LNCAP (cell line): ENCODE results near the gene NME4.

ENCODE experiments used
- TF ChIP-seq, protein P1 (sequence below): fragments of 450-650 bp; IDR thresholded peaks from 2 replicates; pipeline ENCODE4 v1.5.1; 2017; ENCODE audit warnings: mild to moderate bottlenecking

The NME4 gene

DNA sequence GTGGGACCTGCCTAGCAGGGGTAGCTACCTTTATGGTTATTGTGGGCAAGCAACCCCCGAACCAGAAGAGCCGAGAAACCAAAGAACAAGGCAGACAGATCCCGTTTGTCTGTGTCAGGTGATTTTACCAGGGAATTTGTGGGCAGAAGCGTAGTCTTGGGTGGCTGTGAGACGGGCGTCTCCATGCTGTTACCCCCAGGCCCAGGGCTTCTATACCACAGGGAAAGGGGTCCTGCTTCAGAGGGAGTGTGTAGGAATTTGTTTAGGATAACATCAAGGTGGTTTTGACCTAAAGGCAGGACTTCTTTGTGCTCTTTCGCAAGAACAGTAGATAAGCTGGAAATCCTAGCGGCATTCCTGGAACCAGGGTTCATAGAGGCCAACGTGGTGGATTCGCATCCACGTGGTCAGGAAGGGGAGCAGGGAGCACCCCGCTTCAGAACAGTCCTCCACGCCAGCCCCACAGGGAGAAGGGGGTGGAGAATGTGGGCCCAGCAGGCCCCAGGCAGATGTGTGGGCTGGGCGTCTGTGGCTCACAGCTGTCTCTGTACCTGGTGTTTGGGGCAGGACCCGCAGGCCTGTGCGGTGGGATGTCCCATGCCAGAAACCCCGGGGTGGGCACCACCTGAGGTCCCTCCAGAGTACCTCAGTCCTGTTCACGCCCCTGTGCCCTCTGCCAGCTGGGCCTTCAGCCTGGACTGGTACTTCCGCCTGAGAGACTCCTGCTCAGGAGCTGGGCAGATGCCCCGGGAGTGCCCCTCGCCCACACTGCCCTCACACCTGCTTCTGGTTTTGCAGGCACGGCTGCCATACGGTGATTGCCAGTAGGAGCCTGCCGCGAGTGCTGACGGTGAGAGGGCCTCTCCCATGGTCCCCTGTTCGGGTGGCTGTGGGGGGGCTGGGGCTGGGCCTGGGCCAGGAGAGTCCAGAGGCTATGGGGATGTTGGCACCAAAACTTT lies 8.8 kb downstream of the NME4 start:
- TF ChIP-seq, protein P1, sequence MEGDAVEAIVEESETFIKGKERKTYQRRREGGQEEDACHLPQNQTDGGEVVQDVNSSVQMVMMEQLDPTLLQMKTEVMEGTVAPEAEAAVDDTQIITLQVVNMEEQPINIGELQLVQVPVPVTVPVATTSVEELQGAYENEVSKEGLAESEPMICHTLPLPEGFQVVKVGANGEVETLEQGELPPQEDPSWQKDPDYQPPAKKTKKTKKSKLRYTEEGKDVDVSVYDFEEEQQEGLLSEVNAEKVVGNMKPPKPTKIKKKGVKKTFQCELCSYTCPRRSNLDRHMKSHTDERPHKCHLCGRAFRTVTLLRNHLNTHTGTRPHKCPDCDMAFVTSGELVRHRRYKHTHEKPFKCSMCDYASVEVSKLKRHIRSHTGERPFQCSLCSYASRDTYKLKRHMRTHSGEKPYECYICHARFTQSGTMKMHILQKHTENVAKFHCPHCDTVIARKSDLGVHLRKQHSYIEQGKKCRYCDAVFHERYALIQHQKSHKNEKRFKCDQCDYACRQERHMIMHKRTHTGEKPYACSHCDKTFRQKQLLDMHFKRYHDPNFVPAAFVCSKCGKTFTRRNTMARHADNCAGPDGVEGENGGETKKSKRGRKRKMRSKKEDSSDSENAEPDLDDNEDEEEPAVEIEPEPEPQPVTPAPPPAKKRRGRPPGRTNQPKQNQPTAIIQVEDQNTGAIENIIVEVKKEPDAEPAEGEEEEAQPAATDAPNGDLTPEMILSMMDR, result no peak

DNA sequence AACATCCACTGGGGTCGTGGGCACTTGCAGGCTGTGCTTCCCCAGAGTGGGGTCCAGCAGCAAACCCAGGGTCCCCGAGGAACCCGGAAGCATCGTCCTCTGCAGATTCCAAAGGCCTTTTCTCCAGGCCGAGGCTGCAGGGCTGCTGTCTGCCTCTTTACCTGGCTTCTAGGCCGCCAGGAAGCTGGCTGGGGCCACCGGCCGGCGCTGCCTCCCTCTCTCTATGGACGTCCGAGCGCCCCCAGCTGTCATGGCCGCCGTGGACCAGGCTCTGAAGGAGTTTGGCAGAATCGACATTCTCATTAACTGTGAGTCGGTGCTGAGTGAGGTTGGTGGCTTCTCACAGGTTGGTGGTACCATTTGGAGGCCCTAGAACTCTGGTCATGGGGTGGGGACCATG lies 10.3 kb downstream of the NME4 start:
- TF ChIP-seq, protein P1, result no peak

DNA sequence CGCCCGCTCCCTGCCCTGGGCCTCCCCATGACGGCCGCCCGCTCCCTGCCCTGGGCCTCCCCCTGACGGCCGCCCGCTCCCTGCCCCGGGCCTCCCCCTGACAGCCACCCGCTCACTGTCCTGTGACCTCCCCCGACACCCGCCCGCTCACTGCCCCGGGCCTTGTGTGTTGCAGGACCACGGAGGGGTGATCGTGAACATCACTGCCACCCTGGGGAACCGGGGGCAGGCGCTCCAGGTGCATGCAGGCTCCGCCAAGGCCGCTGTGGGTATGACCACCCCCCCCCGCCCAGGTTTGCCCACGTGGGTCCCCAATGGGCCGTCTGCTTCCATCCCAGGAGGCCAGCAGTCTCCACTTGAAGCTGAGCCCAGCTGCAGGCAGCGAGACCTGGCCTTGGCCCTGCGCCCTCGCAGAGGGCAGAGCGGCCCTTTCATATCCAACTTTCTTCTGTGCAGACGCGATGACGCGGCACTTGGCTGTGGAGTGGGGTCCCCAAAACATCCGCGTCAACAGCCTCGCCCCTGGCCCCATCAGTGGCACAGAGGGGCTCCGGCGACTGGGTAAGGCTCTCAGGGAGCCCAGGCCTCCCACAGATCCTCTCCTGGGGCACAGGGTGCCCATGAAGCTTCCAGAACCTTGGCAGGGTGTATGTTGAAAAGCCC lies 13.6 kb downstream of the NME4 start:
- TF ChIP-seq, protein P1, result no peak

DNA sequence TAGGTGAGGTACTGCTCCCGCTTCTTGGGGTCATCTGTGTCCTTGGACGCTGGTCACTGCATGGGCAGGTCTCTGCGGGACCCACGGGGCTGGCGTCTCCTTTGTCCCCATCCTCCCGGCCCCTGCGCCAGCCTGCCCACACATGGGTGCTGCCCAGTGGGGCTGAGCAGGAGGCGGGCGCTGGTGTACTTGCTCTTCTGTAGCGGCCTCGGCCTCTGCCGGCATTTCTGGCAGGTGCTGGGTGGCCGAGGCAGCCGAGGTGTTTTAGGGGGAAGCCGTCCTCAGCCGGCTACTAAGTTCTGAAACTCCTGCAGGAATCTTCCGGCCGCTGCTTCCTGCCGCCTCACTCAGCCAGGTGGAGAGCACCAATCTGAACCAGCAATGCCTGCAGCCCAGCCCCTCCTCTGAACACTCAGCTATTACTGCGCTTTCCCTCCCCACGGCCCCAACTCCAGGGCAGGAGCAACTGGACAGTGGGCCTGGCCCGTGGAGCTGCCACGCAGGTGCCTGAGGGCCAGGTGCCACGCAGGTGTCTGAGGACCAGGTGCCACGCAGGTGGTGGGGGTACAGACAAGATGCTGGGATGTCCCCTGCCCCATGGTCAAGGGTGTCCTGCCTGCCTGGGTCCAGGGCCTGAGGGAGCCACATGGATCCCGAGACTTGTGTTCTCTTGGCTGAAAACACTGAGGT lies 14.7 kb downstream of the NME4 start:
- TF ChIP-seq, protein P1, result no peak

DNA sequence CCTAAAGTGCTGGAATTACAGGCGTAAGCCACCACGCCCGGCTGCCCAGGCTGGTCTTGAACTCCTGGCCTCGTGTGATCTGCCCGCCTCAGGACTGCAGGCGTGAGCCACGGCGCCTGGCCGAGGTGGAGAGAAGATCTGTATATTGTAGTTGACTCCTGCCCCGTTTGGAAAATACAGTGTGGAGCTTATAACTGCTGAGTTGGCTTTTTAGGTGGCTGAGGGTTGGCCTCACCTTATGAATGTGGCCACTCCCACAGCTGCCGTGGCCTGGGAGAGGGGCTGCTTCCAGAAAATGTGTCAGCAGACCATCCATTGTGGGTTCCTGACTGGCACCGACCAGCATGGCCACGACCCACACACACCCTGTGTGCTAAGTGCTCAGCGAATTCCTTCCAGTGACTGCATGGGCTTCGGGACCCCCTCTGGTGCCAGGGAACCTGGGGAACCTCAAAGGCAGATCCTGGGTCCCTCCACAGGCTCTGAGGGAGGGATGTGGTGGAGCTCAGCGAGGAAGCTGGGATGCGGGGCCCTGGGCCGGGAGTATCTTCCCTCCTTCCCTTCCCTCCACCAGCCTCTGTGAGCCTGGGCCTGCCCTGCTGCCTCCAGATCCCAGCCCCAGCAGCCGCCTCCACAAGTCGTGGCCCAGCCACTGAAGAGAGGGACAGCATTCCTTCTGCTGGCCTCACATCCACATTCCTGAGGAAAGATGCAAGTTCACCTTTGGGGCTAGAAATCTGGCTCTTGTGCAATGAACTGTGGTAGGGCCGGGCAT lies 17.6 kb downstream of the NME4 start:
- TF ChIP-seq, protein P1, result no peak

DNA sequence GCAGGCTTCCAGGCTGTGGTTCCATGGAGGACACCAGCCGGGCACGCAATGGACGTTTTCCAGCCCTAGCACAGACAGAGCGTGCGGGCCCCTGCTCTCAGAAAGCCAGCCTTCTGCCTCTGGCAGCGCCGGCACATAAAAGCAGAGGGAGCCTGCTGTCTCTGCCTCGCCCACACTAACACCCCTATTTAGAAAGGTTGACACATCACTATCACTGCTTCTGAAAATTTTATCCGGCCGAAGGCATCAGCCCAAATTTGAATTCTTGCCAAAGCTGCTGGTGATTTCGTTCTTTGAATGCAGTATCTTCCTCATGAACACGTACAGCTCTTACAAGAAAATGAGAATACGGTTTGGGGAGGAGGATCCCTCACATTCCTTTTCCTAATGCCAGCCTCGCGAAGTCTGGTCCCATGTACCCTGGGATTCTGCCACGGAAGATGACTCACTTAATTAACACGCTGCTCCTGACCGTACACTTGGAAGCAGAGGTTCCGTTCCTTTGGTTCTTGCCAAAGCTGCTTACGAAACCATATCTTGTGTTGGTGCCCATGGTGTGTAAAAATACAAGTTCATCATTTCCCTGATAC lies 27.1 kb downstream of the NME4 start:
- TF ChIP-seq, protein P1, result no peak
